ENCODE measurements around the gene TIMM22.
"Not testable (repeated sequence)": the region's sequence is repeated elsewhere in the genome, so short reads cannot be mapped to it uniquely, and the experiment has no call there.

Gene TIMM22

GRCh38 chr17:973053-973452 is 23.9 kb upstream of the TIMM22 start:
- no peak for DNase-seq

GRCh38 chr17:974778-975177 is 22.2 kb upstream of the TIMM22 start:
- DNase-seq, result not testable (repeated sequence)

GRCh38 chr17:975371-975915 is 21.5 kb upstream of the TIMM22 start:
- DNase-seq, result no peak

- no peak for DNase-seq
Observed at GRCh38 chr17:976312-976711, 20.6 kb upstream of the TIMM22 start.

GRCh38 chr17:977166-977565 is 19.8 kb upstream of the TIMM22 start:
- no peak for DNase-seq

- no peak for DNase-seq
Observed at GRCh38 chr17:978103-979093, 18.5 kb upstream of the TIMM22 start.

- DNase-seq, result no peak
Observed at GRCh38 chr17:979212-979538, 17.8 kb upstream of the TIMM22 start.

- DNase-seq, result peak; percentile 80
Observed at GRCh38 chr17:979539-980405, 17.2 kb upstream of the TIMM22 start, which contains the start of gene NXN. NXN (minus strand) TSS chr17:979776.

- peak; percentile 83 for DNase-seq
Observed at GRCh38 chr17:980406-981291, 16.3 kb upstream of the TIMM22 start.

- no peak for DNase-seq
Observed at GRCh38 chr17:981292-981658, 15.7 kb upstream of the TIMM22 start.

- DNase-seq, result no peak
Observed at GRCh38 chr17:983921-984320, 13.0 kb upstream of the TIMM22 start.

GRCh38 chr17:986322-986929 is 10.5 kb upstream of the TIMM22 start:
- no peak for DNase-seq

- DNase-seq, result no peak
Observed at GRCh38 chr17:987931-988330, 9.0 kb upstream of the TIMM22 start.

- DNase-seq, result no peak
Observed at GRCh38 chr17:988561-988960, 8.4 kb upstream of the TIMM22 start.

GRCh38 chr17:992933-993332 is 4.0 kb upstream of the TIMM22 start:
- DNase-seq, result no peak

GRCh38 chr17:995324-995723 is 1.6 kb upstream of the TIMM22 start:
- DNase-seq, result not testable (repeated sequence)

- no peak for DNase-seq
Observed at GRCh38 chr17:998111-998510, 1.2 kb downstream of the TIMM22 start.

- DNase-seq, result no peak
Observed at GRCh38 chr17:1000597-1001461, 3.9 kb downstream of the TIMM22 start.

- DNase-seq, result no peak
Observed at GRCh38 chr17:1001640-1002411, 4.9 kb downstream of the TIMM22 start.

- no peak for DNase-seq
Observed at GRCh38 chr17:1002412-1002753, 5.5 kb downstream of the TIMM22 start.
